Muscle layer of colon (tissue), 2 donors: Measurements from ENCODE around the gene MACROD1.

Experiments used
- H3K27ac ChIP-seq: one replicate; pipeline ENCODE4 v1.7.0; 2013; ENCODE audit warnings: low read depth, mild to moderate bottlenecking, low read length, moderate library complexity
- H3K27me3 ChIP-seq, 2 donors: one replicate each; pipeline ENCODE4 v1.7.0; 2013; ENCODE audit warnings: low read length in 2 of 2, mild to moderate bottlenecking in 2 of 2; ENCODE audit not compliant: insufficient read depth in 2 of 2, control insufficient read depth in 1 of 2
- H3K36me3 ChIP-seq: one replicate; pipeline ENCODE4 v1.7.0; 2013; ENCODE audit warnings: mild to moderate bottlenecking, low read length; ENCODE audit not compliant: insufficient read depth
- H3K4me1 ChIP-seq: one replicate; pipeline ENCODE4 v1.7.0; 2013; ENCODE audit warnings: mild to moderate bottlenecking, low read length; ENCODE audit not compliant: insufficient read depth
- H3K4me3 ChIP-seq, 2 donors: one replicate each; pipeline ENCODE4 v1.7.0; 2013; ENCODE audit warnings: low read length in 2 of 2, low read depth in 1 of 2, mild to moderate bottlenecking in 1 of 2, moderate library complexity in 1 of 2
- H3K9ac ChIP-seq: one replicate; pipeline ENCODE4 v1.7.0; 2013; ENCODE audit warnings: low read length
- H3K9me3 ChIP-seq: one replicate; pipeline ENCODE4 v1.7.0; 2013; ENCODE audit warnings: mild to moderate bottlenecking, low read length
- donor health status: abdominal sarcoma.
- donor health status: Adenocarcinoma of cecum.

Gene MACROD1

DNA sequence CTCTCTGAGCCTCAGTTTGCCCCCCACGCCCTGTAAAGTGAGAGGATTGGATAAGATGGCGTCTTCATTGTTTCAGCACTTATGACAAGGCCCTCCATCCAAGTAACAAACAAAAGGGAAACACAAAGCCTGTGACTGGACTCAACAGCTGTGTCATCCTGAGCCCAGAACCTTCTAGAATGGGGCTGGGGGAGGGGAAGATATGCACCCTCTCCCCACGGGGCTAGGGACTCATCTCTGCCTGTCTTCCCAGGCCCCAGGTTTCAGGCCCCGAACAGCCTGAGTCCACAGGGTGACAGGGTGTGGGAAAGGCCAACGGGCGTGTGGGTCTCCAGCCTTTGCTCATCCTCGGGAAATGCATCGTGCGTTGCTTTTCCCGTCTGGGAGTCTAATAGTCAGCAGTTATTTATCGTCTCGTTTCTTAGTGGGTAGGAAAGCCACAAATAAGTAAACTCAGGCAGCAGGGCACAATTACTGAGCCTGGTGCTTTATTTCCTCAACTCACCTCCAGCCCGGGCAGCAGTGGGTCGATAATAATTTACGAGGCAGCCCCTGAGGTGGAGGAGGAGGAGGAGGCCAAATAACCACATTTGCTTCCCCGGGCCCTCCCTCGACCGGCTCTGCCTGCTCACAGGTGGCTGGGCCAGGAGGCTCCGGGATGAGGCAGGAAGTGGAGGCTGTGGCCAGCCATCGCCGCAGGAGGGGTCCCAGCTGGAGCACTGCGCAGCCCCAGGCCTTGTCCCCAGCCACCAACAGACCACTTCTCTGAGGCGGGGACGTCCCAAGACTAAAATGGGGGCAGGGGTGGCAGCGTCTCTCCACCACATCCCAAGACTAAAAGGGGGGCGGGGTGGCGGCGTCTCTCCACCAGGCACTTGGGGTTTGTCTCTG, 75.8 kb downstream of the MACROD1 start:
- H3K27ac ChIP-seq = no peak overlapping the region
- no peak overlapping the region for H3K4me3 ChIP-seq
- no peaks in the 10 kb centered on the region for H3K27me3 ChIP-seq
- H3K9me3 ChIP-seq = no peaks in the 10 kb centered on the region
- H3K36me3 ChIP-seq = no peaks in the 10 kb centered on the region
- H3K9ac ChIP-seq = no peak overlapping the region
- peaks cover 65% of the 10 kb centered on the region for H3K4me1 ChIP-seq

DNA sequence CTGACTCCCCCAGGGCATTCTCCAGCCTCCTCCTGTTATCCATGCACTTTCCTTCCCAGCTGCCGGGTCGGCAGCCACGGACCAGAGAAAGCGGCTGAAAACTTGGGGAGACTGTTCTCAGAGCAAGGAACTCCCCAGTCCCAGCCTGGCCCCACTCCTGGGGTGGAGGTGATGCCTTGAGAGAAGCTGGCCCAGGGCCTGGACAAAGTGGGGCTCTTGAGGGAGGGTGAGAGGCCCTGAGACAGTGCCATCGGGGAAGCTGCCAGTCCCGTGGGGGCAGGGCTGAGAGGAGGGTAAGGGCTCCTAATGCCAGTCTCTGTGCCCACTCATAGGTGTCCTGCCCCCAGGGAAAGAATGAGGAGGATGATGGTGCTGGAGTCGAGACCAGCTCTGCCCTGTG, 76.4 kb downstream of the MACROD1 start:
- Histone ChIP-seq H3K4me3 (peak overlapping the region in 1 of 2 donors; percentile 5), H3K4me1 (peaks cover 59% of the 10 kb centered on the region), H3K9me3 (no peaks in the 10 kb centered on the region), H3K27me3 (no peaks in the 10 kb centered on the region), H3K9ac (no peak overlapping the region), H3K36me3 (no peaks in the 10 kb centered on the region), H3K27ac (peak overlapping the region; percentile 6)

DNA sequence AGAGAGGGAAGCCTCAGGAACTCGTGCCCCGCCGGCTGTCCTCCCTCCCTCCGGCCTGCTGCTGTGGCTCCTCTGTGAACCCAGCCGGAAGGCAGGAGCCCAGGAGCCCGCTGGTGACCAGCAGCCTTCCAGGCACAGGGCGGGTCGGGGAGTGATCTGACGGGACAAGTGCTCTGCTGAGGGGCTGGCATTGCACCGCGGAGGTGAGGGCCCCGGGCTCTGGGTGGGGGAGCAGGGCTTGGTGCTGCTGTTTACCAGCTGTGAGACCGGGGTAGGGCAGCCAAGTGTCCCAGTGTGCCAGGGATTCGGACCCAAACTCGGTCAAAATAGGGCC, 76.9 kb downstream of the MACROD1 start:
- H3K9ac ChIP-seq = no peak overlapping the region
- peaks cover 54% of the 10 kb centered on the region for H3K4me1 ChIP-seq
- H3K4me3 ChIP-seq = peak overlapping the region in 1 of 2 donors; percentile 5
- no peaks in the 10 kb centered on the region for H3K9me3 ChIP-seq
- no peaks in the 10 kb centered on the region for H3K27me3 ChIP-seq
- peak overlapping the region; percentile 6 for H3K27ac ChIP-seq
- no peaks in the 10 kb centered on the region for H3K36me3 ChIP-seq

DNA sequence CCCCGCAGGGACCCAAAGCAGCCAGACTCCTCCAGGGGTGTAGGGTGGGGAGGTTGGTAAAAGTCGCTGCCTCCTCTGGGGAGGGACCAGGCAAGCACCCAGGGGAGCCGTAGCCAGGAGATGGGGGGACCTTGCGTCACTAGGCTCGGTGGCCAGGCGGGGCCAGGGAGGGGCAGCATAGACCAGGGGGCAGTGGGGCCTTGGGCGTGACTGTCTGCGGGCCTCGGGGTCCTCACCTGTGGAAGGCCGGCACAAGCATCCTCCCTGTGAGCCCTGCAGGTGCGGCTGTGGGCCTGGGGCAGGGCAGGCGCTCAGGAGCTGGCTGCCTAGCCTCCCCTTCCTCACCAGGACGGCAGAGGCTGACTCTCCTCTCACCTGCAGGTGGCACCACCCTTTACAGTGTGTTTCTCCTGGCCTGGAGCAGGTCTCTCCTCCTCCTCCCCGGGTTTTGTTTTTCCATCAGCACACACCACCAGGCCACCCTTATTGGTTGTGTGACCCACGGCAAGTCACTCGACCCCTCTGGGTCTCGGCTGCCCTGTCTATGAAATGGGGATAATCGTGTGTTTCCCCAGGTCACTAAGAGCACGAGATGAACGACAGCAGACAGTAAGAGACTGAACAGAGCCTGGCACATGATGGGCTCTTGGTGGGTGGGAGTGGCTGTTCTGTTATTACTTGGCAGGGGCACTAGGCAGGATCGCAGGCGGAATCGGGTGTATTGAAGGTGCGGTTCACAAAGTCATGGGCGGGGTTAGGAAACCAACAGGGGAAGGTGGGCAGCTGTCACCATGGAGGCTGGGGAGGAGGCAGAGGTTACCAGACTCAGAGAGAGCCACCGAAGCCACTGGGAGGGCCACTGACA, 77.5 kb downstream of the MACROD1 start:
- peaks cover 48% of the 10 kb centered on the region for H3K4me1 ChIP-seq
- H3K9me3 ChIP-seq = no peaks in the 10 kb centered on the region
- H3K9ac ChIP-seq = no peak overlapping the region
- H3K27me3 ChIP-seq = no peaks in the 10 kb centered on the region
- H3K27ac ChIP-seq = no peak overlapping the region
- no peak overlapping the region for H3K4me3 ChIP-seq
- H3K36me3 ChIP-seq = no peaks in the 10 kb centered on the region

DNA sequence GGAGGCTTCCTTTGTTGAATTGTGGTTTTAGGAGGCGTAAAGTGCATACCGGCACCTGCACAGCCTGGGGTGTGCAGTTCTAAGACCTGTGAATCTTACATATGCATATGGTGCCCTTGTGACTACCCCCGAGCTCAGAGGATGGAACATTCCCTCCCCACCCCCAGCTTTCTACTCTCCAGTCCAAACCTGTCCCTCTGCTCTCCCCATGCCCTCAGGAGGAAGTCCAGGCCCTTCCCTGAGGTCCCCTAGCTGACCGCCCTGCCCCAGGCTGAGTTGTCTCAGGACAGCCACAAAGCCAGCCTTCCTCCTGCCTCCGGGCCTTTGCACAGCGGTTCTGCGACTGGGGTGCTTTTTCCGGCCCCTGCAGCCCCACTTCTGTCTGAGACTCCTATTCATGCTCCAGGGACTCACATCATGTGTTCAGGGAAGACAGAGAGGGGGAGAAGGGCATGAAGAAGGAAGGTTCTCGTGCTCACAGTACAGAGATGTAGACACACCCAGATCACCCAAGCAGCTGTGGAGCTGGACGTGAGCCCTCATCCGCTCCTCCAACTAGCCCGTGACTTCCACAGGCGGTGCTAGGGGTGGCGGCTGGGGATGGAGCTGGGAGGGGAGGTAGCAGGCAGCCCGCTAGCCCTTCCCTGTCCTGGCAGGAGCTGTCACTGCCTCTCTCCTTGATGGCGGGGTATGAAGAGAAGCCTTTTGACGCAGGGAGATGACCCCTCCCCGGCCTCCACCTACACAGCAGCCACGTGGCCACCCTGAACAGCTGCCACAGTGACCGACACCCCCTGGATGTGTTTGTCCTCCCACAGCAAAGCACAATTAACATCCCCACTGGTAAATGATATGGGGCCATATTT, 79.4 kb downstream of the MACROD1 start:
- Histone ChIP-seq H3K4me3 (no peak overlapping the region), H3K27me3 (no peaks in the 10 kb centered on the region), H3K27ac (no peak overlapping the region), H3K36me3 (no peaks in the 10 kb centered on the region), H3K4me1 (peaks cover 38% of the 10 kb centered on the region), H3K9ac (no peak overlapping the region), H3K9me3 (no peaks in the 10 kb centered on the region)

DNA sequence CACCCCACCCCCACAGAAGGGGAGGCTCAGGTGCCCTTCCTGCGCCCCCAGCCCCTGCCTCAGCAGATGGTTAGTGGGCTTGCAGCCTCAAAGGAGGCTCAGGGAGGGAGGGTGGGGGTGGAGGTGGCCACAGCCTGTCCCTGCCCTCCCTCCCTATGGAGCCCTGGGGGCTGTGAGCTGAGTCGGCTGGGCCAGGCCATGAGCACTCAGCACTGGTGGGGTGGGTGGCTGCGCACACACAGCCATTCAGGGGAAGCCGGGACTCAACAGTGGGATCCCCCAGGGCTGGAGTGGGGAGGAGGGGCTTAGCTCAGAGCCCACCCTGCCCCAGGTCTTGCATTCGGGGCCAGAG, 80.0 kb downstream of the MACROD1 start:
- Histone ChIP-seq H3K9me3 (no peaks in the 10 kb centered on the region), H3K36me3 (no peaks in the 10 kb centered on the region), H3K9ac (no peak overlapping the region), H3K4me3 (no peak overlapping the region), H3K27ac (no peak overlapping the region), H3K27me3 (no peaks in the 10 kb centered on the region), H3K4me1 (peaks cover 37% of the 10 kb centered on the region)

DNA sequence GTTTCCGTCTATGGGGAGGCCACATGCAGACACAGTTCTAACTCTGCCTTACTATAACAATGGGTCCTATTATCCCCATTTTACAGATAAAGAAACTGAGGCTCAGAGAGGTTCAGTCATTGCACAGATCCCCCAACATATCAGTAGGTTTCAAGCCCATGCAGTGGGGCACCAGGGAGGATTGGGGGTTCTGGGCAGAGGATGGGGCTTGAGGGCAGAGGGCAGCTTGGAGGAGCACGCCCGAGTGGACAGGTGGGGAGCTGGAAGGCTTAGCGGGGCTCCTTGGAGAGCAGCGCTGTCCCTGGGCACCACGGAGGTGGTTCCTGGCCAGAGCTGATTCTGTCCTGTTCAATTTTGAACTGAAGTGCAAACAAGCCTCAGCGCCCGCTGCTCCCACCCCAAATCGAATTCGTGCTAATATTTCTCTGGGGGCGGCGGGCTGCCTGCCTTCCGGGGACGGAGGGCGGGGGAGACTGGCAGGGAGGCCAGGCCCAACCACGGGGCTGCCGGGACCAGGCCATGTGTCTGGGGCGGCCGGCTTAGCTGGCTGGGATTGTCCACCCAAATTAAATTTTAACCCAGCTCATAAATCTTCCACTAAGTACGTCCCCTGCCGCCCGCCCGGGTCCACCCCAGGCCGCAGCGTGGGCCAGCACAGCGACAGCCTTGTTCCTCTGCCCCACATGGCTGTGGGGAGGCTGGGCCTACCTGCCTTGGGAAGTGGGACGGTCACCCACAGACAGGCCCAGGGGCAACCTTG, 80.8 kb downstream of the MACROD1 start:
- Histone ChIP-seq H3K27me3 (no peaks in the 10 kb centered on the region), H3K36me3 (no peaks in the 10 kb centered on the region), H3K4me3 (no peak overlapping the region), H3K4me1 (peaks cover 30% of the 10 kb centered on the region), H3K9me3 (no peaks in the 10 kb centered on the region), H3K9ac (no peak overlapping the region), H3K27ac (no peak overlapping the region)

DNA sequence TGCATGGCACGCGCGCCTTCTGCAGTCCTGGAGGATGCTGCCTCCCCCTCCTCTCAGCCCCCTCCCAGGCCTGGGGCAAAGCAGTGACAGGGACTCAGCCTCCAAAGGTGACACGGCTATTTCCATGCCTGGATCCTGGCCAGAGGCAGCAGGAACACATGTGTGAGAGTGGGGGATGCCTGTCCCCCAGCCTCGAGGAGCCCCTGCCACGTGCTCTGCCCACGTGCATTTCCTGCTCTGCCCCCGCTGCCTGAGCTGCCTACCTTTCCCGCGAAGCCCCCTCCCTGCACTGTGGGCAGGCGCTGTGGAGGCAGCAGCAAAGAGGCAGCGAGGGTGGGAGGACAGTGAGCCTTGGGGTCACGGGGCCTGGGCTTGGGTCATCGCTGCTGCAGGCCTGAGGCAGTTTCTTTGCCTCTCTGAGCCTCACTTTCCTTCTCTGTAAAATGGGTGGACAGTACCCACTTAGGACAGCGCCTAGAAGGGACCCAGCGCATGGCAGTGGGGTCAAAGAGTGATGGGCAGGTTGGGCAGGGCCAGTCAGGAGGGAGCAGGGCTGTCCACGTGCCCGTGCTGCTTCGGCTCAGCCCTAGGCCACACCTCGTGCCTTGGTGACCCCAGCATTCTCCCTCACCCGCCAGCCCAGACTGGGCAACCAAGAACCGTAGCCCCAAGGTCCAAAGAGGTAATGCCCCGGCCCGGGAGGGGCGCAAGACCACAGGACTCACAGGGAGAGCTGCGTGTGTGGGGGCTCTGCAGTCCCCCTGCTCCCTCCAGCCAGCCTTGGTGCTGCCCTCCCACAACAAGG, 81.6 kb downstream of the MACROD1 start:
- no peaks in the 10 kb centered on the region for H3K36me3 ChIP-seq
- H3K4me3 ChIP-seq = no peak overlapping the region
- peaks cover 23% of the 10 kb centered on the region for H3K4me1 ChIP-seq
- H3K9ac ChIP-seq = no peak overlapping the region
- H3K27ac ChIP-seq = no peak overlapping the region
- H3K9me3 ChIP-seq = no peaks in the 10 kb centered on the region
- no peaks in the 10 kb centered on the region for H3K27me3 ChIP-seq

DNA sequence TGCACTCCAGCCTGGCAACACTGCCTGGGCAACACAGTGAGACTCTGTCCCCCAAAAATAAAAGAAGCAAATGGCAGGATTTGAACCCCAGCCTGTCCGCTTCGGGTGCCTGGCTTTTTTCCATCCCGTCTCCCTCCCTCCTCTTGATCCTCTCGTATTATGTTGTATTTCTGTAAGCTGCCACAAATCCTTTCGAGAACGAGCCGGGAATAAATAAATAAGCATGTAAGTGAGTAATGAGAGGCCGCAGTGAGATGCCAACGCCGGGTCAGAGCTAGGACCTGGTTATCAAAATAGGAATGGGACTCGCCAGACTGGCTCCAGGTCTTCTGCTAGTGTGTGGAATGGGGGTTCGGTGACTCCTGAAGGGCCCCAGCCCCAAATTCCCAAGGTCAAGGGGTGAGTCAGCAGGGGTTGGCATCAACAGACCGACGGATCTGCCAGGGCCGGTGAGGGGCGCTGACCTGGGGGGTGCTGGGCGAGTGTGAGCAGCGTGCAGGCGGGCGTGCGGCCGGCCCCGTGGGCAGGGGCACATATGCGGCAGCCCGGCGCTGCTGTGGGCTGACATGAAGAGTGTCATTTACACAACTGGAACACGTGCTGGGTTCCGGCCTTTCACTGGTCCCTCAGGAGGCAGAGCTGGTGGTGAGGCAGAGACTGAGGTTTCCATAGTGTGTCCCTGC, 82.4 kb downstream of the MACROD1 start:
- Histone ChIP-seq H3K9ac (no peak overlapping the region), H3K27ac (no peak overlapping the region), H3K4me1 (peaks cover 14% of the 10 kb centered on the region), H3K9me3 (no peaks in the 10 kb centered on the region), H3K4me3 (no peak overlapping the region), H3K27me3 (no peaks in the 10 kb centered on the region), H3K36me3 (no peaks in the 10 kb centered on the region)
